ENCODE measurements around the gene CEMIP2. TPM values are rescaled to one million over a fixed set of nuclear protein-coding genes. Genes with fewer than 3 reads are reported as not detected.

Gene CEMIP2
- total and polyA plus RNA-seq, 2 of the 13 experiments (the other 11 are each of a cell fraction or from before 2014, with no cell fraction given) = 94.3 to 128 TPM

GRCh38 chr9:71725590-71726338 lies 42.5 kb downstream of the CEMIP2 start (continued):
- no peak for TF ChIP-seq MED13 (CRISPR knock-in tag; IDR thresholded peaks at IDR 0.05)
- no peak for TF ChIP-seq ZIK1 (CRISPR knock-in tag; IDR thresholded peaks at IDR 0.05; ENCODE audit: borderline replicate concordance, low read depth)
- no peak for TF ChIP-seq SP1 (IDR thresholded peaks at IDR 0.05)
- no peak for TF ChIP-seq SP1 (CRISPR knock-in tag; IDR thresholded peaks at IDR 0.05)
- peak; percentile 81; the same call in 1 of the 2 replicates for TF ChIP-seq SALL1 (CRISPR knock-in tag; IDR thresholded peaks at IDR 0.05)
- no peak for TF ChIP-seq ZMYM3 (CRISPR knock-in tag; IDR thresholded peaks at IDR 0.05)
- TF ChIP-seq ZNF629 (CRISPR knock-in tag; conservative IDR thresholded peaks at IDR 0.05) = no peak
- TF ChIP-seq ZKSCAN5 (CRISPR knock-in tag; IDR thresholded peaks at IDR 0.05) = no peak
- no peak for TF ChIP-seq ZNF407 (CRISPR knock-in tag; IDR thresholded peaks at IDR 0.05; ENCODE audit: not compliant biosample characterization)
- no peak for TF ChIP-seq ZBTB7A (CRISPR knock-in tag; IDR thresholded peaks at IDR 0.05)
- TF ChIP-seq ZSCAN9 (CRISPR knock-in tag; IDR thresholded peaks at IDR 0.05; ENCODE audit: borderline replicate concordance) = peak; percentile 86; the same call in 1 of the 2 replicates
- no peak for TF ChIP-seq GZF1 (CRISPR knock-in tag; IDR thresholded peaks at IDR 0.05)
- no peak for TF ChIP-seq ZNF577 (CRISPR knock-in tag; IDR thresholded peaks at IDR 0.05; ENCODE audit: borderline replicate concordance, low read depth)
- TF ChIP-seq ZNF761 (CRISPR knock-in tag; conservative IDR thresholded peaks at IDR 0.05) = no peak
- no peak for TF ChIP-seq ZNF556 (CRISPR knock-in tag; IDR thresholded peaks at IDR 0.05; ENCODE audit: borderline replicate concordance)
- no peak for TF ChIP-seq ZNF282 (IDR thresholded peaks at IDR 0.05; ENCODE audit: partially characterized antibody)
- peak; percentile 76; the same call in 1 of the 2 replicates for TF ChIP-seq FOXK1 (CRISPR knock-in tag; IDR thresholded peaks at IDR 0.05; ENCODE audit: borderline replicate concordance, low read depth)
- no peak for TF ChIP-seq ZNF501 (CRISPR knock-in tag; IDR thresholded peaks at IDR 0.05)
- no peak for TF ChIP-seq ZNF468 (CRISPR knock-in tag; IDR thresholded peaks at IDR 0.05)
- TF ChIP-seq ZBTB1 (CRISPR knock-in tag; IDR thresholded peaks at IDR 0.05; ENCODE audit: borderline replicate concordance) = no peak
- TF ChIP-seq CEBPB (IDR thresholded peaks at IDR 0.05; ENCODE audit: borderline replicate concordance, low read depth, low read length) = peak; percentile 96
- TF ChIP-seq RBFOX2 (IDR thresholded peaks at IDR 0.05; ENCODE audit: low read depth, low read length) = no peak
- TF ChIP-seq ZMYM2 (CRISPR knock-in tag; IDR thresholded peaks at IDR 0.05) = no peak
- TF ChIP-seq ZNF790 (CRISPR knock-in tag; IDR thresholded peaks at IDR 0.05; ENCODE audit: borderline replicate concordance) = no peak
